GM12878 (cell line): Measurements from ENCODE around the gene METTL21A.

ENCODE experiments used
- NFYB ChIP-seq: IDR thresholded peaks from 2 replicates; pipeline ENCODE4 v1.6.1; 2011; ENCODE audit warnings: low read depth, mild to moderate bottlenecking, low read length, improper control_type of control experiment, moderate library complexity; ENCODE audit not compliant: insufficient read depth
- ZBTB33 ChIP-seq: fragments of 450-650 bp; IDR thresholded peaks from 2 replicates; pipeline ENCODE4 v1.6.1; 2017; ENCODE audit warnings: mild to moderate bottlenecking
- TF ChIP-seq, protein P1 (sequence below), 3 experiments: IDR thresholded peaks in 2 of 3; conservative IDR thresholded peaks in 1 of 3; 2 replicates each; pipeline ENCODE4 v1.5.1; 2011; ENCODE audit warnings: low read depth in 3 of 3, low read length in 3 of 3, mild to moderate bottlenecking in 3 of 3, control low read depth in 2 of 3, moderate library complexity in 2 of 3, inconsistent platforms in 1 of 3, mixed read lengths in 1 of 3; ENCODE audit not compliant: control insufficient read depth in 2 of 3, insufficient read depth in 1 of 3; ENCODE audit errors: extremely low read depth in 1 of 3

DNA sequence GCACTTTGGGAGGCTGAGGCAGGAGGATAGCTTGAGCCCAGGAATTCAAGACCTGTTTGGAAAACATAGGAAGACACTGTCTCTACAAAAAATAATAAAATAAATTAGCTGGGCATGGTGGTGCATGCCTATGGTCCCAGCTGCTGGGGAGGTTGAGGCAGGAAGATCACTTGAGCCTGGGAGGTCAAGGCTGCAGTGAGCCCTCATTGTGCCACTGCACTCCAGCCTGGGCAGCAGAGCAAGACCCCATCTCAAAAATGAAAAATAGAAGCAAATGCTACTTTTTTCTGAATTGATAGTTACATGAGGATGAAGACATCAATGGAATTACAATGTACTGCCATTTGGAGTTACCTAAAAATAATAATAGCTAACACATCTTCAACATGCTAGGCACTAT, 31.9 kb downstream of the METTL21A start:
- TF ChIP-seq, protein P1, sequence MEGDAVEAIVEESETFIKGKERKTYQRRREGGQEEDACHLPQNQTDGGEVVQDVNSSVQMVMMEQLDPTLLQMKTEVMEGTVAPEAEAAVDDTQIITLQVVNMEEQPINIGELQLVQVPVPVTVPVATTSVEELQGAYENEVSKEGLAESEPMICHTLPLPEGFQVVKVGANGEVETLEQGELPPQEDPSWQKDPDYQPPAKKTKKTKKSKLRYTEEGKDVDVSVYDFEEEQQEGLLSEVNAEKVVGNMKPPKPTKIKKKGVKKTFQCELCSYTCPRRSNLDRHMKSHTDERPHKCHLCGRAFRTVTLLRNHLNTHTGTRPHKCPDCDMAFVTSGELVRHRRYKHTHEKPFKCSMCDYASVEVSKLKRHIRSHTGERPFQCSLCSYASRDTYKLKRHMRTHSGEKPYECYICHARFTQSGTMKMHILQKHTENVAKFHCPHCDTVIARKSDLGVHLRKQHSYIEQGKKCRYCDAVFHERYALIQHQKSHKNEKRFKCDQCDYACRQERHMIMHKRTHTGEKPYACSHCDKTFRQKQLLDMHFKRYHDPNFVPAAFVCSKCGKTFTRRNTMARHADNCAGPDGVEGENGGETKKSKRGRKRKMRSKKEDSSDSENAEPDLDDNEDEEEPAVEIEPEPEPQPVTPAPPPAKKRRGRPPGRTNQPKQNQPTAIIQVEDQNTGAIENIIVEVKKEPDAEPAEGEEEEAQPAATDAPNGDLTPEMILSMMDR (IDR thresholded peaks at IDR 0.05 in 2 of 3, conservative IDR thresholded peaks at IDR 0.05 in 1 of 3; ENCODE audit: control insufficient read depth in 2 of 3, extremely low read depth in 1 of 3, insufficient read depth in 1 of 3, low read depth in 3 of 3, low read length in 3 of 3): no peak
- TF ChIP-seq ZBTB33 (no peak), NFYB (no peak)
